ENCODE data around the gene UBA6. TPM values are rescaled to one million over a fixed set of nuclear protein-coding genes. Genes with fewer than 3 reads are reported as not detected.

The UBA6 gene
- total and polyA plus RNA-seq, 8 donors = 57.6 to 80.9 (median 63.8) TPM

GRCh38 chr4:67704843-67705242 is 3.9 kb upstream of the UBA6 start:
- intact Hi-C loops (cut with DNase I) = no loop called here
- H3K27ac ChIP-seq = no peak overlapping the region
- no peak for TF ChIP-seq CTCF (IDR thresholded peaks at IDR 0.05)
- ATAC-seq (no peak), DNase-seq (no peak)
- H3K4me1 ChIP-seq = peaks cover 4 to 13% of the 10 kb centered on the region in 2 donors
- no peak overlapping the region for H3K4me3 ChIP-seq
- peaks cover 0 to 13% of the 10 kb centered on the region in 2 donors for H3K9me3 ChIP-seq
- H3K36me3 ChIP-seq = no peaks in the 10 kb centered on the region
- H3K27me3 ChIP-seq = no peaks in the 10 kb centered on the region

GRCh38 chr4:67702166-67702565 is 1.2 kb upstream of the UBA6 start:
- TF ChIP-seq CTCF (IDR thresholded peaks at IDR 0.05) = no peak
- H3K27ac ChIP-seq = peak overlapping the region in 1 of 2 donors; percentile 90
- peaks cover 0 to 9% of the 10 kb centered on the region in 2 donors for H3K9me3 ChIP-seq
- no peaks in the 10 kb centered on the region for H3K27me3 ChIP-seq
- ATAC-seq (no peak), DNase-seq (no peak)
- no peaks in the 10 kb centered on the region for H3K36me3 ChIP-seq
- peaks cover 7 to 35% of the 10 kb centered on the region in 2 donors for H3K4me1 ChIP-seq
- intact Hi-C loops (cut with DNase I) = no loop called here
- H3K4me3 ChIP-seq = peak overlapping the region in 1 of 2 donors; percentile 94

DNA sequence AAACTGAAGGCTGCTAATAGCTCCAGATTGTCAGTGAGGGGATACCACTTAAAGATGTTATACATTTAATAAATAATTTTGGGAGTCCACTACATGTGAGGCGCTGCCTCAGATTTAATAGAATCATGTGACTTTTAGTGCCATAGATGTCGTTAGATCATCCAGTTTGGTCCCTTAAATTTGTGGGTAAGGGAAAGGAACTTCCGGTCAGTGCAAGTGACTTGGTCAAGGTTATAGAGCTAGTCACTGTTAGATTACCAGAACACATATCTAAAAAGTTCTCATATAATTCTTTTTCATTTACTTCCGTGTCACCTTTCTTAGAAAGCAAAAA is 529 bp upstream of the UBA6 start:
- no peak for ATAC-seq
- H3K9me3 ChIP-seq = peaks cover 0 to 2% of the 10 kb centered on the region in 2 donors
- no peaks in the 10 kb centered on the region for H3K36me3 ChIP-seq
- DNase-seq = no peak
- H3K4me1 ChIP-seq = peaks cover 7 to 35% of the 10 kb centered on the region in 2 donors
- intact Hi-C loops (cut with DNase I) = no loop called here
- peak overlapping the region; percentile 85 to 90 for H3K27ac ChIP-seq
- TF ChIP-seq CTCF (IDR thresholded peaks at IDR 0.05) = no peak
- no peaks in the 10 kb centered on the region for H3K27me3 ChIP-seq
- H3K4me3 ChIP-seq = peak overlapping the region; percentile 93 to 94

DNA sequence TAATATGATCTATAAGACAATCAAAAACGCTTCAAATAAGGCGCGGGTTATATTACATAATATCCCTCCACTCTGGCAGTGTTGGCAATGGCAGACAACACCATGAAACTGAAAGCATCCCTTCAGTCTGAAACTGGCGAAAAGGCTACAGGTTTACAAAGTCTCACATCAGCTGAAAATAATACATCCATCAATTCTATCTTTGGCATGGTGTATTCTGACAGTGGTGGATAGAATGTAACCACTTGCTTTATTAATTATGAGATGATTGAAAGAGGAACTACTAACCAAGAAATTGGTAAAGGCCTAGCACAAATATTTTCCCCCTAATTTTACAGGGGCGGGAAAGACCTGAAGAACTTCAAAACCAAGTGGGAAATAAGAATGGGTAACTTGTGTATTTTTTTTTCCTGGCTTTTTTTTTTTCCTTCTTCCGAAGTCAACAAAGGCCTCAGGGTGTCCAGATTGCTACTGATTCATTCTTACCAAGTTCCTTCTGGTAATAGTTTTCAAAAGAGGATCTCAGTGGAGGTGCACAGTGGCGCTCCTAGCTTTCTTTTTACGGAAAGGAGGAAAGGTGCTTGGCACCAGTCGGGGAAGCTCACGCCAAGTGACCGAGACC is 728 bp downstream of the UBA6 start:
- Histone ChIP-seq H3K27me3 (no peaks in the 10 kb centered on the region), H3K4me3 (peak overlapping the region; percentile 93 to 94), H3K27ac (peak overlapping the region; percentile 85 to 90), H3K9me3 (no peaks in the 10 kb centered on the region), H3K4me1 (peaks cover 7 to 35% of the 10 kb centered on the region in 2 donors), H3K36me3 (peaks cover 0 to under 1% of the 10 kb centered on the region in 2 donors)
- intact Hi-C loops (cut with DNase I) = no loop called here
- no peak for TF ChIP-seq CTCF (IDR thresholded peaks at IDR 0.05)
- ATAC-seq (peak; percentile 27), DNase-seq (peak in 2 of 4 donors; percentile 12 to 25)

DNA sequence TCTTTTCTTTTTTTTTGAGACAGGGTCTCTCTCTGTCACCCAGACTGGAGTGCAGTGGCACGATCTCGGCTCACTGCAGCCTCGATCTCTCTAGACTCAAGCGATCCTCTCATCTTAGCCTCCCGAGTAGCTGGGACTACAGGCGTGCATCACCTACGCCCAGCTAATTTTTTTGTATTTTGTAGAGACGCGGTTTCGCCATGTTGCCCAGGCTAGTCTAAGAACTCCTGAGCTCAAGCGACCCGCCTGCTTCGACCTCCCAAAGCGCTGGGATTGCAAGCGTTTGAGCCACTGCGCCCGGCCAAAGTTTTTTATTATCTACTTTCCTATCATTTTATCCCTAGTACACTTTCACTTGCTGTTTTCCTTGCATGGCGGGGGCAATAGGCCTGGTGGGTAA is 1.4 kb downstream of the UBA6 start:
- ATAC-seq = no peak
- Histone ChIP-seq H3K27ac (peak overlapping the region in 1 of 2 donors; percentile 90), H3K4me3 (peak overlapping the region in 1 of 2 donors; percentile 94)

More for the DNA sequence above, 1.4 kb downstream of the UBA6 start:
- Histone ChIP-seq H3K36me3 (peaks cover 0 to 7% of the 10 kb centered on the region in 2 donors), H3K27me3 (no peaks in the 10 kb centered on the region), H3K9me3 (no peaks in the 10 kb centered on the region), H3K4me1 (peaks cover 7 to 35% of the 10 kb centered on the region in 2 donors)
- intact Hi-C loops (cut with DNase I) = no loop called here
- TF ChIP-seq CTCF (IDR thresholded peaks at IDR 0.05) = no peak
- no peak for DNase-seq
